HepG2 (cell line): Measurements from ENCODE around the gene CRIP1. TPM values are rescaled to one million over a fixed set of nuclear protein-coding genes. Genes with fewer than 3 reads are reported as not detected.

Source experiments
- ADNP ChIP-seq: sonication (generic); formaldehyde crosslinking; IDR thresholded peaks from 2 replicates; pipeline ENCODE4 v1.4.0; 2020; ENCODE audit warnings: missing genetic modification reagents
- CHD2 ChIP-seq: IDR thresholded peaks from 2 replicates; pipeline ENCODE4 v1.6.1; 2011; ENCODE audit warnings: low read depth, low read length, improper control_type of control experiment
- DNMT3B ChIP-seq: conservative IDR thresholded peaks from 2 replicates; pipeline ENCODE4 v1.6.1; 2016; ENCODE audit warnings: missing biosample characterization, control low read depth
- HOXA3 ChIP-seq: sonication (generic); formaldehyde crosslinking; IDR thresholded peaks from 2 replicates; pipeline ENCODE4 v1.5.0; 2020; ENCODE audit warnings: missing genetic modification reagents
- MED1 ChIP-seq: sonication (generic); formaldehyde crosslinking; IDR thresholded peaks from 2 replicates; pipeline ENCODE4 v1.4.0; 2020; ENCODE audit warnings: missing genetic modification reagents
- PAXIP1 ChIP-seq: sonication (generic); formaldehyde crosslinking; conservative IDR thresholded peaks from 2 replicates; pipeline ENCODE4 v1.4.0; 2020; ENCODE audit warnings: mild to moderate bottlenecking, missing genetic modification reagents, moderate library complexity
- SOX13 ChIP-seq, 3 experiments: fragments of 450-650 bp in 1 of 3; sonication (generic) in 1 of 3; formaldehyde crosslinking in 1 of 3; IDR thresholded peaks in 2 of 3; conservative IDR thresholded peaks in 1 of 3; 2 replicates each; pipeline versions ENCODE4 v1.5.0 to v1.6.1; 2016 to 2020; ENCODE audit warnings: antibody characterized with exemption in 1 of 3, mild to moderate bottlenecking in 1 of 3, missing compliant biosample characterization in 1 of 3, missing genetic modification reagents in 1 of 3, moderate library complexity in 1 of 3
- SP2 ChIP-seq: sonication (generic); formaldehyde crosslinking; IDR thresholded peaks from 2 replicates; pipeline ENCODE4 v1.5.1; 2020; ENCODE audit warnings: mild to moderate bottlenecking, missing genetic modification reagents
- SRSF4 ChIP-seq: fragments of 200-400 bp; formaldehyde crosslinking; IDR thresholded peaks from one replicate; pipeline ENCODE4 v1.6.1; 2018; ENCODE audit warnings: mild to moderate bottlenecking, low read depth, low read length, moderate library complexity; ENCODE audit not compliant: poor library complexity, severe bottlenecking
- TMF1 ChIP-seq: sonication (generic); formaldehyde crosslinking; IDR thresholded peaks from 2 replicates; pipeline ENCODE4 v1.8.1; 2022; ENCODE audit warnings: low read depth, missing genetic modification reagents
- ZBTB7B ChIP-seq: sonication (generic); formaldehyde crosslinking; IDR thresholded peaks from 2 replicates; pipeline ENCODE4 v1.4.0; 2020; ENCODE audit warnings: missing genetic modification reagents
- ZNF280D ChIP-seq: sonication (generic); formaldehyde crosslinking; IDR thresholded peaks from 2 replicates; pipeline ENCODE4 v1.5.1; 2020; ENCODE audit warnings: mild to moderate bottlenecking, missing genetic modification reagents
- ZNF296 ChIP-seq: sonication (generic); formaldehyde crosslinking; conservative IDR thresholded peaks from 2 replicates; pipeline ENCODE4 v1.5.0; 2020; ENCODE audit warnings: mild to moderate bottlenecking, missing genetic modification reagents
- ZNF3 ChIP-seq: IDR thresholded peaks from 2 replicates; pipeline ENCODE4 v1.7.0; 2017; ENCODE audit warnings: inconsistent platforms
- ZNF652 ChIP-seq: IDR thresholded peaks from 2 replicates; pipeline ENCODE4 v1.6.1; 2016; ENCODE audit warnings: low read depth, borderline replicate concordance
- ZNF709 ChIP-seq: sonication (generic); formaldehyde crosslinking; IDR thresholded peaks from 2 replicates; pipeline ENCODE4 v1.5.0; 2020; ENCODE audit warnings: mild to moderate bottlenecking, missing genetic modification reagents
- ZNF713 ChIP-seq: sonication (generic); formaldehyde crosslinking; IDR thresholded peaks from 2 replicates; pipeline ENCODE4 v1.4.0; 2020; ENCODE audit warnings: mild to moderate bottlenecking, missing genetic modification reagents
- polyA plus RNA-seq, 8 experiments: library from polyadenylated mRNA; depleted of rRNA in 3 of 8; stranded (reverse) in 7 of 8; unstranded in 1 of 8; fragments of >200 nt; fragmentation: Illumina TruSeq in 4 of 8; extraction: Trizol in 4 of 8; gene quantifications; 2 replicates each; pipeline versions ENCODE4 v1.2.1 to v1.2.3, GENCODE V29; 2011 to 2016; ENCODE audit warnings: low read depth in 4 of 8, missing spikeins in 1 of 8, mixed read lengths in 1 of 8; ENCODE audit not compliant: insufficient read depth in 1 of 8
- total RNA-seq, 5 experiments: library from RNA; depleted of rRNA; stranded (reverse); fragments of >200 nt; fragmentation: Illumina TruSeq; extraction: Trizol; gene quantifications; 2 replicates each; pipeline ENCODE4 v1.2.3, GENCODE V29; 2016; ENCODE audit warnings: low read depth in 1 of 5
- TF ChIP-seq, protein P1 (sequence below): sonication (generic); formaldehyde crosslinking; IDR thresholded peaks from 2 replicates; pipeline ENCODE4 v1.4.0; 2020; ENCODE audit warnings: mild to moderate bottlenecking, low read depth, missing genetic modification reagents
- TF ChIP-seq, protein P2 (sequence below): sonication (generic); formaldehyde crosslinking; IDR thresholded peaks from 2 replicates; pipeline ENCODE4 v1.9.0; 2021; ENCODE audit warnings: missing genetic modification reagents, borderline replicate concordance

CRIP1 gene
- total and polyA plus RNA-seq, 2 of the 13 experiments (the other 11 are each of a cell fraction or from before 2014, with no cell fraction given) = 53.9 to 59.5 TPM

DNA sequence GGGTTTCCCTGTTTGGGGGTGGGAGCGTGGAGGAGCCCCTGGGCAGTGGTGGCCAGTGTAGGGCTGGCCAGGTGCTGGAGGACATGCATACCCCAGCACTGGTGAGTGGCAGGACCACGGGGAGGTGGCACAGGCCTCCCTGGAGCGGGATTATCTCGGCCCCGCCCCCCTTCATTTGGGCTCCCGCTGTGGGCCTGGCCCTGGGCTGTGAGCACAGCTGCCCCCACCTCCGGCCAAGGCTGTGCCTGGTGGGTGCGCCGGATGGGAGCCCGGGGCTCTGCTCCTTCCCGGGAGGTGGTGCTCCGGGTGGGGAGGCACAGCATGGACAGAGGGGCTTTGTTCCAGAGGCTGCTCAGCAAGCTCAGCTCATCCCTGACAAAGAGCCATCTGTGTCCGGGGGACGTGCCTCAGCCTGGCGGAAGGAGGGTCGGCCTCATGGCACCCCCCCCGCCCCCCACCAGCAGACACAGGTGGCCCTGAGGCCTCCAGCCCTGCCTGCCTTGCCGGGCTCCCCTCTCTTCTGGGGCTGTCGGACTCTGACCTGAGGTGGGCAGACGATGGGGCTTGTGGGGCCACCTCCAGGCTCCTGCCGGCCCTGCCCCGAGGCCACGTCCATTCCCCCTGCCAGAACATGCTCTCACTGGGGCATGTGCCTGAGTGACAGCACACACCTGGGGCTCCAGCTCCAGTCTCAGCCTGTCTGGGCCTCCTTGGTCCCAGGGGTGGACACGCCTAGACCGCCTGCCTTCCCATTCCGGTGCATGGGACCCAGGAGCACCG lies 12.8 kb downstream of the CRIP1 start (continued):
- TF ChIP-seq TMF1 (CRISPR knock-in tag) = no peak
- peak; percentile 57; the same call in 1 of the 2 replicates for TF ChIP-seq SOX13 (IDR thresholded peaks at IDR 0.05)
- peak in 1 of 2 experiments; percentile 67; a peak in 2 of 4 replicates for TF ChIP-seq SOX13 (CRISPR knock-in tag; conservative IDR thresholded peaks at IDR 0.05 in 1 of 2, IDR thresholded peaks at IDR 0.05 in 1 of 2)
- TF ChIP-seq ZNF713 = 0 out of 2 replicates have a peak, but pooled peaks have one; percentile 43
- peak; percentile 53; the same call in 1 of the 2 replicates for TF ChIP-seq ZNF296 (CRISPR knock-in tag)
- peak; percentile 97 for TF ChIP-seq PAXIP1 (CRISPR knock-in tag)
- TF ChIP-seq ZNF280D (CRISPR knock-in tag) = peak; percentile 23; the same call in 1 of the 2 replicates
- TF ChIP-seq ZNF652 (CRISPR knock-in tag) = no peak
- no peak for TF ChIP-seq ADNP
- TF ChIP-seq MED1 = peak; percentile 93
- TF ChIP-seq, protein P1, sequence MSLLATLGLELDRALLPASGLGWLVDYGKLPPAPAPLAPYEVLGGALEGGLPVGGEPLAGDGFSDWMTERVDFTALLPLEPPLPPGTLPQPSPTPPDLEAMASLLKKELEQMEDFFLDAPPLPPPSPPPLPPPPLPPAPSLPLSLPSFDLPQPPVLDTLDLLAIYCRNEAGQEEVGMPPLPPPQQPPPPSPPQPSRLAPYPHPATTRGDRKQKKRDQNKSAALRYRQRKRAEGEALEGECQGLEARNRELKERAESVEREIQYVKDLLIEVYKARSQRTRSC (CRISPR knock-in tag) = no peak; the same call in 1 of the 2 replicates
- no peak for TF ChIP-seq SRSF4
- TF ChIP-seq CHD2 = no peak
- TF ChIP-seq ZNF3 (CRISPR knock-in tag) = no peak
- TF ChIP-seq DNMT3B (CRISPR knock-in tag) = no peak
- TF ChIP-seq SP2 (CRISPR knock-in tag) = peak; percentile 58
- peak; percentile 65; the same call in 1 of the 2 replicates for TF ChIP-seq ZNF709
- TF ChIP-seq, protein P2, sequence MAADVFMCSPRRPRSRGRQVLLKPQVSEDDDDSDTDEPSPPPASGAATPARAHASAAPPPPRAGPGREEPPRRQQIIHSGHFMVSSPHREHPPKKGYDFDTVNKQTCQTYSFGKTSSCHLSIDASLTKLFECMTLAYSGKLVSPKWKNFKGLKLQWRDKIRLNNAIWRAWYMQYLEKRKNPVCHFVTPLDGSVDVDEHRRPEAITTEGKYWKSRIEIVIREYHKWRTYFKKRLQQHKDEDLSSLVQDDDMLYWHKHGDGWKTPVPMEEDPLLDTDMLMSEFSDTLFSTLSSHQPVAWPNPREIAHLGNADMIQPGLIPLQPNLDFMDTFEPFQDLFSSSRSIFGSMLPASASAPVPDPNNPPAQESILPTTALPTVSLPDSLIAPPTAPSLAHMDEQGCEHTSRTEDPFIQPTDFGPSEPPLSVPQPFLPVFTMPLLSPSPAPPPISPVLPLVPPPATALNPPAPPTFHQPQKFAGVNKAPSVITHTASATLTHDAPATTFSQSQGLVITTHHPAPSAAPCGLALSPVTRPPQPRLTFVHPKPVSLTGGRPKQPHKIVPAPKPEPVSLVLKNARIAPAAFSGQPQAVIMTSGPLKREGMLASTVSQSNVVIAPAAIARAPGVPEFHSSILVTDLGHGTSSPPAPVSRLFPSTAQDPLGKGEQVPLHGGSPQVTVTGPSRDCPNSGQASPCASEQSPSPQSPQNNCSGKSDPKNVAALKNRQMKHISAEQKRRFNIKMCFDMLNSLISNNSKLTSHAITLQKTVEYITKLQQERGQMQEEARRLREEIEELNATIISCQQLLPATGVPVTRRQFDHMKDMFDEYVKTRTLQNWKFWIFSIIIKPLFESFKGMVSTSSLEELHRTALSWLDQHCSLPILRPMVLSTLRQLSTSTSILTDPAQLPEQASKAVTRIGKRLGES (CRISPR knock-in tag) = no peak
- peak; percentile 79 for TF ChIP-seq HOXA3 (CRISPR knock-in tag)
- peak; percentile 99 for TF ChIP-seq ZBTB7B (CRISPR knock-in tag)
